HEK293 (cell line): ENCODE measurements around the gene G2E3.
A peak's percentile ranks its signal among the peaks of the same experiment; 100 is the strongest.

Experiments used
- CTCF ChIA-PET: fragments of 350-600 bp; formaldehyde crosslinking; extraction: SDS; loops from one replicate; lab custom pipeline; 2021; ENCODE audit warnings: antibody characterized with exemption; lab: Yijun Ruan, JAX
- POLR2A ChIA-PET: fragments of 300-600 bp; formaldehyde crosslinking; extraction: SDS; loops from one replicate; lab custom pipeline; 2020; ENCODE audit warnings: antibody characterized with exemption, inconsistent platforms; lab: Yijun Ruan, JAX
- H3K27ac ChIP-seq: fragments of 200-500 bp; sonication (Bioruptor generic); 2 replicates; pipeline ENCODE4 v1.5.1; 2014; ENCODE audit warnings: low read depth, low read length, control low read depth, inconsistent platforms; ENCODE audit errors: extremely low read depth
- H3K36me3 ChIP-seq, 2 experiments: fragments of 200-500 bp in 1 of 2; sonication (Bioruptor generic) in 1 of 2; 1 replicate in 1 of 2; 2 replicates in 1 of 2; pipeline ENCODE4 v1.5.1; 2014 to 2017; ENCODE audit warnings: inconsistent platforms in 2 of 2, low read length in 2 of 2; ENCODE audit not compliant: control insufficient read depth in 2 of 2, insufficient read depth in 1 of 2
- H3K4me1 ChIP-seq: fragments of 200-500 bp; sonication (Bioruptor generic); 2 replicates; pipeline ENCODE4 v1.5.1; 2014; ENCODE audit warnings: mild to moderate bottlenecking, low read length, inconsistent platforms; ENCODE audit not compliant: control insufficient read depth, insufficient read depth
- H3K4me3 ChIP-seq: 2 replicates; pipeline ENCODE4 v1.5.1; 2011; ENCODE audit warnings: low read depth, mild to moderate bottlenecking, control low read depth, low read length, moderate library complexity
- H3K9me3 ChIP-seq: fragments of 200-500 bp; sonication (Bioruptor generic); 2 replicates; pipeline ENCODE4 v1.5.1; 2014; ENCODE audit warnings: low read depth, low read length, inconsistent platforms; ENCODE audit not compliant: control insufficient read depth, insufficient read depth
- FEZF1 ChIP-seq: fragments of 450-650 bp; formaldehyde crosslinking; IDR thresholded peaks from 2 replicates; pipeline ENCODE4 v1.5.1; 2016; ENCODE audit warnings: missing biosample characterization, missing genetic modification characterization
- GLI2 ChIP-seq: fragments of 450-650 bp; formaldehyde crosslinking; IDR thresholded peaks from 2 replicates; pipeline ENCODE4; 2017; ENCODE audit warnings: missing biosample characterization, missing genetic modification characterization, low read depth, borderline replicate concordance
- HOXD13 ChIP-seq: sonication (generic); formaldehyde crosslinking; IDR thresholded peaks from 2 replicates; pipeline ENCODE4 v1.8.0; 2022; ENCODE audit warnings: missing genetic modification reagents, borderline replicate concordance
- KLF8 ChIP-seq: fragments of 450-650 bp; formaldehyde crosslinking; IDR thresholded peaks from 2 replicates; pipeline ENCODE4 v1.5.1; 2016; ENCODE audit warnings: missing biosample characterization, missing genetic modification characterization
- MEIS1 ChIP-seq: sonication (generic); formaldehyde crosslinking; IDR thresholded peaks from 2 replicates; pipeline ENCODE4 v1.8.1; 2022; ENCODE audit warnings: missing genetic modification reagents, mild to moderate bottlenecking, borderline replicate concordance
- OSR2 ChIP-seq: fragments of 450-650 bp; formaldehyde crosslinking; IDR thresholded peaks from 2 replicates; pipeline ENCODE4 v1.5.1; 2016; ENCODE audit warnings: missing biosample characterization, missing genetic modification characterization
- REPIN1 ChIP-seq: fragments of 450-650 bp; formaldehyde crosslinking; IDR thresholded peaks from 2 replicates; pipeline ENCODE4 v1.5.1; 2017; ENCODE audit warnings: missing biosample characterization, missing genetic modification characterization, low read depth
- SP2 ChIP-seq: fragments of 450-650 bp; formaldehyde crosslinking; IDR thresholded peaks from 2 replicates; pipeline ENCODE4 v1.5.1; 2016; ENCODE audit warnings: missing biosample characterization, missing genetic modification characterization
- WT1 ChIP-seq: fragments of 450-650 bp; formaldehyde crosslinking; IDR thresholded peaks from 2 replicates; pipeline ENCODE4 v1.5.1; 2016; ENCODE audit warnings: missing biosample characterization, missing genetic modification characterization
- ZNF132 ChIP-seq: fragments of 450-650 bp; formaldehyde crosslinking; IDR thresholded peaks from 2 replicates; pipeline ENCODE4 v1.5.1; 2017; ENCODE audit warnings: missing biosample characterization, missing genetic modification characterization, borderline replicate concordance
- ZNF138 ChIP-seq: fragments of 450-650 bp; formaldehyde crosslinking; IDR thresholded peaks from 2 replicates; pipeline ENCODE4 v1.5.1; 2016; ENCODE audit warnings: missing biosample characterization, missing genetic modification characterization, borderline replicate concordance
- ZNF239 ChIP-seq: fragments of 450-650 bp; formaldehyde crosslinking; IDR thresholded peaks from 2 replicates; pipeline ENCODE4 v1.5.1; 2016; ENCODE audit warnings: missing biosample characterization, missing genetic modification characterization
- ZNF341 ChIP-seq: fragments of 450-650 bp; formaldehyde crosslinking; IDR thresholded peaks from 2 replicates; pipeline ENCODE4; 2016; ENCODE audit warnings: low read depth, missing biosample characterization, missing genetic modification characterization
- ZNF391 ChIP-seq: fragments of 450-650 bp; formaldehyde crosslinking; IDR thresholded peaks from 2 replicates; pipeline ENCODE4 v1.5.1; 2016; ENCODE audit warnings: low read depth, missing biosample characterization, missing genetic modification characterization, borderline replicate concordance
- ZNF621 ChIP-seq: fragments of 450-650 bp; formaldehyde crosslinking; IDR thresholded peaks from 2 replicates; pipeline ENCODE4 v1.5.1; 2017; ENCODE audit warnings: missing biosample characterization, missing genetic modification characterization
- ZNF677 ChIP-seq: fragments of 450-650 bp; IDR thresholded peaks from 2 replicates; pipeline ENCODE4 v1.5.0; 2018; ENCODE audit warnings: missing biosample characterization, mild to moderate bottlenecking, missing genetic modification characterization, moderate library complexity
- ZNF791 ChIP-seq: fragments of 450-650 bp; formaldehyde crosslinking; IDR thresholded peaks from 2 replicates; pipeline ENCODE4 v1.5.1; 2016; ENCODE audit warnings: missing biosample characterization, missing genetic modification characterization
- ZSCAN16 ChIP-seq: fragments of 450-650 bp; formaldehyde crosslinking; IDR thresholded peaks from 2 replicates; pipeline ENCODE4 v1.5.1; 2016; ENCODE audit warnings: missing biosample characterization, missing genetic modification characterization
- ZXDB ChIP-seq: fragments of 450-650 bp; formaldehyde crosslinking; IDR thresholded peaks from 2 replicates; pipeline ENCODE4 v1.5.1; 2016; ENCODE audit warnings: missing biosample characterization, missing genetic modification characterization
- TF ChIP-seq, protein P1 (sequence below): fragments of 450-650 bp; formaldehyde crosslinking; IDR thresholded peaks from 2 replicates; pipeline ENCODE4 v1.5.1; 2016; ENCODE audit warnings: missing biosample characterization, missing genetic modification characterization

G2E3 gene

DNA sequence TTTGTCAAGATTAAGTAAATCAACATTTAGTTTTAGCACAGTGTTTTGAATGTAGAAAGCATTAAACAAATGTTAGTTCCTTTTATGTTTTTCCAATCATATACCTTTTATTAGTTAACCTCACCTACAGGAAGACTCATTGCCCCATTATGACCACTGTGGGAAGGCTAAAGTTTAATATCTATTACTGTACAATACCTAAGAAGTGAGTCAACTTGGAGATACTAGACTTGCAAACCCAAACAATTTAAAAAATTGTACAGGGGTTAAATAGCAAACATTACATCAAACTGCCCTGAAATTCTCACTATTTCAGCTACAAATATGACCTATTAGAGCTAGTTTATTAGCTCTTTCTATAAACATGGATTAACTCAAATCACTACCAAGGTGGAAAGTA, 8.6 kb upstream of the G2E3 start:
- no peaks in the 10 kb centered on the region for H3K36me3 ChIP-seq
- peaks cover 8% of the 10 kb centered on the region for H3K4me1 ChIP-seq
- ChIA-PET POLR2A (no interaction called here), CTCF (interaction anchor here (0.8 kb wide), 1 partner anchor 8 kb away, joined by 3 read pairs; no protein-coding TSS in a partner anchor)
- H3K4me3 ChIP-seq: no peak overlapping the region
- no peaks in the 10 kb centered on the region for H3K9me3 ChIP-seq
- TF ChIP-seq GLI2 (tag by site-specific recombination) (no peak), ZSCAN16 (tag by site-specific recombination) (no peak), MEIS1 (no peak), ZNF621 (tag by site-specific recombination) (no peak), KLF8 (no peak), ZNF791 (no peak), ZXDB (no peak), ZNF132 (tag by site-specific recombination) (no peak), SP2 (tag by site-specific recombination) (no peak)
- no peak overlapping the region for H3K27ac ChIP-seq

DNA sequence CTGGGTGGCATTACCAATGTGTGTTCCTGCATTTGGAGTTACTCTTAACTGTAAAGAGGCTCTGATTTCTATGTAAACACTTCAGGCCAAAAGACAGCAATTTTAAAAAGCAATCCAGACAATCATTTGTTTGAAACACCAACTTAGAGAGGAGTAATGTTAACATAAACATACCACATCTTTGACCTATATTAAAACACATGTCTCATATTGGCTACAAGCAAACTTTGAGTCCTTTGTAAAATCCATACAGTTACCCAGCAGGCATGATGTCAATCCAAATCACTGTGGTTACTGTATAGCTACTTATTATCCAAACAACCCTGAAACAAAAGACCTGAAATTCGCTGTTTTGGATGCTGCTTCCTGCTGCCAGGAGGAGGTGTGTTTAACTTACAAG, 7.5 kb upstream of the G2E3 start:
- no peaks in the 10 kb centered on the region for H3K9me3 ChIP-seq
- no peak overlapping the region for H3K27ac ChIP-seq
- TF ChIP-seq OSR2 (tag by site-specific recombination): peak; percentile 52; the same call in 1 of the 2 replicates
- 0 out of 2 replicates have a peak, but pooled peaks have one; percentile 38 for TF ChIP-seq FEZF1 (tag by site-specific recombination)
- 0 out of 2 replicates have a peak, but pooled peaks have one; percentile 51 for TF ChIP-seq WT1 (tag by site-specific recombination)
- no peak for TF ChIP-seq REPIN1 (tag by site-specific recombination)
- H3K36me3 ChIP-seq: no peaks in the 10 kb centered on the region
- POLR2A ChIA-PET: no interaction called here
- H3K4me3 ChIP-seq: no peak overlapping the region
- H3K4me1 ChIP-seq: peaks cover 8% of the 10 kb centered on the region
- CTCF ChIA-PET: no interaction called here

DNA sequence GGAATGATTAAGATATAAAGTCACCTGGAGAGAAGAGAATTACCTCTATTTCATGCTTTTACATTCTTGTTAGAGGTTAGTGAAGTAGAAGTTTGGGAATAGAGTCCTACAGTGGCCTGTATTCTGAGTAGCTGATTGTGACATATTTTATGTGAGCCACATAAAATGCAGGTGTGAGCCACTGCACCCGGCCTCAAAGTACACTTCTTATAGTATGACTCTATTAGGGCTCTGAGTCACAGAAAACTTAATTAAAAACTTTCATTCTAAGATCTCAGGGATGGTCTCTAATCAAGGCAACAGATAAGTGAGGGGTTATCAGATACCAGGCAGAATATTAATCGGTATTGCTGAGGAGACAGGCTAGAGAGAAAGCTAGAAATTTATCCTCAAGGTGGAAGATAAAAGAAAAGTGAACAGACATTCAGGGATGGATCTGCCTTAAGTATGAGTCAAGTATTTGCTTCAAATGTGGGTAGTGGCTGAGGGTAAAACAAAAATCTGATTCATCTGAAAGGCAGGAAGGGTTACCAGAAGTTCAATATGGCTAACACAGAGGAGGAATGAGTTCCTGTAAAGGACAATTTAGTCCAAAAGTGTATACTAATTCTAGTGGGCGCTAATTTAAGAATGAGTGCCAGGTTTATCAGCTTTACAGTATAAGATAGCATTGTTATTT, 5.5 kb upstream of the G2E3 start:
- TF ChIP-seq ZNF341 (tag by site-specific recombination) (no peak), ZNF239 (tag by site-specific recombination) (no peak), ZNF391 (tag by site-specific recombination) (no peak), ZNF138 (tag by site-specific recombination) (no peak), HOXD13 (CRISPR knock-in tag) (no peak), ZNF677 (tag by site-specific recombination) (no peak)
- TF ChIP-seq, protein P1, sequence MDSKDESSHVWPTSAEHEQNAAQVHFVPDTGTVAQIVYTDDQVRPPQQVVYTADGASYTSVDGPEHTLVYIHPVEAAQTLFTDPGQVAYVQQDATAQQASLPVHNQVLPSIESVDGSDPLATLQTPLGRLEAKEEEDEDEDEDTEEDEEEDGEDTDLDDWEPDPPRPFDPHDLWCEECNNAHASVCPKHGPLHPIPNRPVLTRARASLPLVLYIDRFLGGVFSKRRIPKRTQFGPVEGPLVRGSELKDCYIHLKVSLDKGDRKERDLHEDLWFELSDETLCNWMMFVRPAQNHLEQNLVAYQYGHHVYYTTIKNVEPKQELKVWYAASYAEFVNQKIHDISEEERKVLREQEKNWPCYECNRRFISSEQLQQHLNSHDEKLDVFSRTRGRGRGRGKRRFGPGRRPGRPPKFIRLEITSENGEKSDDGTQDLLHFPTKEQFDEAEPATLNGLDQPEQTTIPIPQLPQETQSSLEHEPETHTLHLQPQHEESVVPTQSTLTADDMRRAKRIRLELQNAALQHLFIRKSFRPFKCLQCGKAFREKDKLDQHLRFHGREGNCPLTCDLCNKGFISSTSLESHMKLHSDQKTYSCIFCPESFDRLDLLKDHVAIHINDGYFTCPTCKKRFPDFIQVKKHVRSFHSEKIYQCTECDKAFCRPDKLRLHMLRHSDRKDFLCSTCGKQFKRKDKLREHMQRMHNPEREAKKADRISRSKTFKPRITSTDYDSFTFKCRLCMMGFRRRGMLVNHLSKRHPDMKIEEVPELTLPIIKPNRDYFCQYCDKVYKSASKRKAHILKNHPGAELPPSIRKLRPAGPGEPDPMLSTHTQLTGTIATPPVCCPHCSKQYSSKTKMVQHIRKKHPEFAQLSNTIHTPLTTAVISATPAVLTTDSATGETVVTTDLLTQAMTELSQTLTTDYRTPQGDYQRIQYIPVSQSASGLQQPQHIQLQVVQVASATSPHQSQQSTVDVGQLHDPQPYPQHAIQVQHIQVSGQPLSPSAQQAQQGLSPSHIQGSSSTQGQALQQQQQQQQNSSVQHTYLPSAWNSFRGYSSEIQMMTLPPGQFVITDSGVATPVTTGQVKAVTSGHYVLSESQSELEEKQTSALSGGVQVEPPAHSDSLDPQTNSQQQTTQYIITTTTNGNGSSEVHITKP (tag by site-specific recombination): no peak
- H3K27ac ChIP-seq: no peak overlapping the region
- CTCF ChIA-PET: no interaction called here
- H3K9me3 ChIP-seq: no peaks in the 10 kb centered on the region
- POLR2A ChIA-PET: no interaction called here
- no peak overlapping the region for H3K4me3 ChIP-seq
- H3K36me3 ChIP-seq: no peaks in the 10 kb centered on the region
- H3K4me1 ChIP-seq: peaks cover 8% of the 10 kb centered on the region
